Heart left ventricle (tissue), 16 donors: ENCODE results near the gene MGAT4A. TPM values are rescaled to one million over a fixed set of nuclear protein-coding genes. Genes with fewer than 3 reads are reported as not detected.
A peak's percentile ranks its signal among the peaks of the same experiment; 100 is the strongest.

Source experiments
- ATAC-seq, 4 donors: fragments of 200-7000 bp; cut with Tn5 transposase; one replicate each; pipeline ENCODE4 v1.9.1; 2020 to 2022; ENCODE audit warnings: moderate library complexity in 4 of 4, mild to moderate bottlenecking in 3 of 4, moderate number of reproducible peaks in 1 of 4
- DNase-seq, 5 donors: peaks; one replicate each; pipeline ENCODE4 v3.0.0-alpha.2; 2020
- H3K27ac ChIP-seq, 12 donors: fragments of 200-600 bp; sonication (generic) in 4 of 12; one replicate each; pipeline versions ENCODE4 v1.5.0 to v1.8.0; 2016 to 2022; ENCODE audit warnings: mild to moderate bottlenecking in 2 of 12
- H3K27me3 ChIP-seq, 9 donors: fragments of 200-600 bp; sonication (generic) in 2 of 9; one replicate each; pipeline versions ENCODE4 v1.5.1 to v1.8.0; 2016 to 2022; ENCODE audit warnings: mild to moderate bottlenecking in 3 of 9
- H3K36me3 ChIP-seq, 9 donors: fragments of 200-600 bp; sonication (generic) in 2 of 9; one replicate each; pipeline versions ENCODE4 v1.5.0 to v1.8.0; 2018 to 2022; ENCODE audit warnings: mild to moderate bottlenecking in 2 of 9
- H3K4me1 ChIP-seq, 12 donors: fragments of 200-600 bp; sonication (generic) in 4 of 12; one replicate each; pipeline versions ENCODE4 v1.5.0 to v1.8.0; 2016 to 2022; ENCODE audit warnings: mild to moderate bottlenecking in 3 of 12
- H3K4me3 ChIP-seq, 12 donors: fragments of 200-600 bp; sonication (generic) in 4 of 12; one replicate each; pipeline versions ENCODE4 v1.5.0 to v1.8.0; 2017 to 2022; ENCODE audit warnings: mild to moderate bottlenecking in 9 of 12, moderate library complexity in 4 of 12
- H3K9me3 ChIP-seq, 12 donors: fragments of 200-600 bp; sonication (generic) in 4 of 12; one replicate each; pipeline versions ENCODE4 v1.5.0 to v1.8.0; 2016 to 2022; ENCODE audit warnings: mild to moderate bottlenecking in 1 of 12
- POLR2A ChIP-seq, 2 donors: fragments of 450-650 bp; IDR thresholded peaks; one replicate each; pipeline ENCODE4 v1.6.1; 2017; ENCODE audit warnings: antibody characterized with exemption in 2 of 2, mild to moderate bottlenecking in 2 of 2, moderate library complexity in 2 of 2
- WGBS, 4 donors: extraction: QIAGEN DNeasy Blood & Tissue Kit in 2 of 4; methylation state at CpG; one replicate each; pipeline versions ENCODE4 v1.1.5 to v1.1.7; 2013 to 2018; 5-methylcytosine and 5-hydroxymethylcytosine counted together
- intact Hi-C, 10 donors: fragments of 100-400 bp; cut with DNase I; formaldehyde crosslinking; loops; one replicate each; pipeline versions ENCODE4 v1.11.1 to v1.14.2; 2022
- polyA plus RNA-seq, 2 donors: library from polyadenylated mRNA; stranded (reverse); fragments of 200-250 nt; gene quantifications; one replicate each; pipeline ENCODE4 v1.2.3, GENCODE V29; 2013
- total RNA-seq, 9 donors: library from RNA; depleted of rRNA in 2 of 9; stranded (reverse); fragments of >200 nt in 2 of 9; fragmentation: NEBNext Ultra II Directional in 3 of 9; extraction: Animal tissue kit (Norgen Biotek cat#: 25700) in 3 of 9; gene quantifications; one replicate each; pipeline versions ENCODE4 v1.1.0 to v1.2.4, GENCODE V29; 2016 to 2023
- TF ChIP-seq, protein P1 (sequence below), 12 donors: fragments of 200-600 bp; sonication (generic) in 4 of 12; IDR thresholded peaks; one replicate each; pipeline versions ENCODE4 v1.5.0 to v1.8.0; 2018 to 2022; ENCODE audit warnings: antibody characterized with exemption in 12 of 12, mild to moderate bottlenecking in 5 of 12
- donor health status: ischemic (EF 13 %, LVEDD 7.1; RV severe dilation, severe dysfunction).
- donor health status: healthy with polysubstance abuse.
- donor health status: DM: no; HTN: yes; CAD: no.
- donor health status: DM: no; HTN: no; CAD: no.
- donor health status: ischemic (EF 25% LVEDD 6.9; RV normal size, moderate dysfunction).
- donor health status: ischemic (EF 25% LVEDD 5.7; RV mildly dilated, moderate dysfunction).
- donor health status: healthy.
- donor health status: DM: yes; HTN: yes; CAD: no.
- donor health status: ischemic (EF 35%, LVEDD 5.7; RV mildly dilated, moderate dysfunction).
- donor health status: nonischemic (EF 11% LVEDD 7.7; RV severe dilation, severe dysfunction).
- donor health status: DM: yes; HTN: yes; CAD: no.
- donor health status: PGD.
- donor health status: ischemic (EF 29% LVEDD 5.4; RV normal size, mild dysfunction).
- donor health status: nonischemic (EF 23%, LVEDD 6.1; RV moderate dilation, normal function).

Gene MGAT4A
- total and polyA plus RNA-seq, 11 donors, result 4.2 to 45.0 (median 17.7) TPM

DNA sequence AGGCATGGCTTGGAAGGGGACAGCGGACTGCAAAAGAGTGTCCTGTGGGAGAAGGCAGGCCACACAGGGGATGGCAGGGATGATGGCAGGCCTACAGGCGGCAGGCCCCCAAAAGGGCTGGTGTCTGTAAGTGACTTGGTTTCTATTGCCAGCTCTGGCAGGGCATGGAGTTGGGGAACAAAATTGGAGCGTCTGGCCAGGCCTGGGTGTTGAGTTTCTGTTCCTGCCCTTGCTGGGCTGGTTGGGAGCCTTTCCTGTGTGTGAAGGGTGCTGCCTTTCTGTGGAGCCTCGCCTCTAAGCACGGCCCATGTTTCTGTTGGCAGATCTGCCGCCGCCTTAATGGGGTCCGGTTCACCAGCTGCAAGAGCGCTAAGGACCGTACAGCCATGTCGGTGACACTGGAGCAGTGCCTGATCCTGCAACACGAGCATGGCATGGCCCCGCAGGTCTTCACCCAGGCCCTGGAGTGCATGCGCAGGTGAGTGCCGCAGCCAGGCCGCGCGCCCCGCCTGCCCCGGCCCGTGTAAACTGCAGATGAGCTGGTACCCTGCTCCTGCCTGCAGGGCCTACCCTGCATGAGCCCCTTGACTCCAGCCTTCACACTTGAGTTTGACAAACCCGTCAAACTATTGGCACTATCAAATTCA lies 154.1 kb downstream of the MGAT4A start:
- Histone ChIP-seq H3K4me3 (no peak overlapping the region), H3K4me1 (peaks cover 0 to 8% (median 0%) of the 10 kb centered on the region in 12 donors), H3K27ac (no peak overlapping the region), H3K27me3 (no peaks in the 10 kb centered on the region), H3K9me3 (no peaks in the 10 kb centered on the region), H3K36me3 (peaks cover 0 to 97% (median 67%) of the 10 kb centered on the region in 9 donors)
- TF ChIP-seq, protein P1, sequence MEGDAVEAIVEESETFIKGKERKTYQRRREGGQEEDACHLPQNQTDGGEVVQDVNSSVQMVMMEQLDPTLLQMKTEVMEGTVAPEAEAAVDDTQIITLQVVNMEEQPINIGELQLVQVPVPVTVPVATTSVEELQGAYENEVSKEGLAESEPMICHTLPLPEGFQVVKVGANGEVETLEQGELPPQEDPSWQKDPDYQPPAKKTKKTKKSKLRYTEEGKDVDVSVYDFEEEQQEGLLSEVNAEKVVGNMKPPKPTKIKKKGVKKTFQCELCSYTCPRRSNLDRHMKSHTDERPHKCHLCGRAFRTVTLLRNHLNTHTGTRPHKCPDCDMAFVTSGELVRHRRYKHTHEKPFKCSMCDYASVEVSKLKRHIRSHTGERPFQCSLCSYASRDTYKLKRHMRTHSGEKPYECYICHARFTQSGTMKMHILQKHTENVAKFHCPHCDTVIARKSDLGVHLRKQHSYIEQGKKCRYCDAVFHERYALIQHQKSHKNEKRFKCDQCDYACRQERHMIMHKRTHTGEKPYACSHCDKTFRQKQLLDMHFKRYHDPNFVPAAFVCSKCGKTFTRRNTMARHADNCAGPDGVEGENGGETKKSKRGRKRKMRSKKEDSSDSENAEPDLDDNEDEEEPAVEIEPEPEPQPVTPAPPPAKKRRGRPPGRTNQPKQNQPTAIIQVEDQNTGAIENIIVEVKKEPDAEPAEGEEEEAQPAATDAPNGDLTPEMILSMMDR (IDR thresholded peaks at IDR 0.05), result no peak
- TF ChIP-seq POLR2A (IDR thresholded peaks at IDR 0.05), result no peak
- 92 to 99% (median 96%) methylated on average over 13 to 22 of the region's 22 CpGs for WGBS, 4 donors
- ATAC-seq (peak in 1 of 4 donors; percentile 8), DNase-seq (no peak)
- intact Hi-C loops, result loop anchor here in 6 of 10 donors (5.0 to 10.0 kb wide), 2 partner anchors 162 to 164 kb away; no protein-coding TSS in a partner anchor

DNA sequence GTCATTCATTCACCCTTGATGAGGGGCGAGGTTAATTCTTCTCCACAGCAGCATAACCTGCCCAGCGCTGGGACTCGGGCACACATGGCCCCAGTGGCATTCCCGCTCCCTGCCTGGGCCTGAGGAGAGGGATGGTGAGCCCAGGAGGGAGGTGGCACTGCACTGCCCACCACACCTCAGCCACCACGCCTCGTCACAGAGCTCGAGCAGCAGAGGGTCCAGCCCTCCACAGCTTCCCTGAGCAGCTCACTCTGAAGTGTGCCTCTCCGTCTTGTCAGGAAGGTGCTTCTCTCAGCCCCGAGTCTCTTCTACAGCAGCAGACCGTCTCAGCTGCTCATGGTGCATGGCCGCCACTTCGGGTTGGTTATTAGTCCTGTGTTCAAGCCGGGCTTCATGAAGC lies 157.5 kb downstream of the MGAT4A start:
- Histone ChIP-seq H3K9me3 (no peaks in the 10 kb centered on the region), H3K27me3 (no peaks in the 10 kb centered on the region), H3K27ac (no peak overlapping the region), H3K4me3 (no peak overlapping the region), H3K36me3 (peaks cover 0 to 96% (median 76%) of the 10 kb centered on the region in 9 donors), H3K4me1 (peaks cover 0 to 13% (median 0%) of the 10 kb centered on the region in 12 donors)
- DNase-seq (no peak), ATAC-seq (no peak)
- intact Hi-C loops, result loop anchor here in 4 of 10 donors (10.0 kb wide), 1 partner anchor 159 kb away; no protein-coding TSS in a partner anchor
- WGBS, 4 donors, result 95 to 99% (median 95%) methylated on average over 11 to 13 of the region's 13 CpGs
- TF ChIP-seq, protein P1 (IDR thresholded peaks at IDR 0.05), result no peak
- no peak for TF ChIP-seq POLR2A (IDR thresholded peaks at IDR 0.05)

DNA sequence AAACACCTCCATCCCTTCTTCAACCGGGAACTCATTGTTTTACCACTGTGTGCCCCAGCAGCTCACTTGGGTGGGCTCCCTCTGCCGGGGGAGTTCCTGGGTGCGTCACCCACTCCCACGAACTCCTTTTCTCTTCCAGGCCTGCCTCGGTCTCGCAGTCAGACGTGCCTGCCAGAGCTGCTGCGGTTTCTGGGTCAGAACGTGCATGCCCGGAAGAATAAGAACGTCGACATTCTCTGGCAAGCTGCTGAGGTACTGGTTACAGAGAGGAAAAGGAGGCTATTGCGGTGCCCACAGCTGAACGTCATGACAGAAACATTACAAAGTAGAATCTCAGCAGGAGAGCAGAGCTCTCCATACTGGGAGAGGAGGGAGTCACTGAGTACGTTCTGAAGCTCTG lies 158.3 kb downstream of the MGAT4A start:
- TF ChIP-seq POLR2A (IDR thresholded peaks at IDR 0.05), result no peak
- TF ChIP-seq, protein P1 (IDR thresholded peaks at IDR 0.05), result no peak
- DNase-seq (no peak), ATAC-seq (no peak)
- no peak overlapping the region for H3K27ac ChIP-seq
- intact Hi-C loops, result loop anchor here in 4 of 10 donors (10.0 kb wide), 1 partner anchor 158 kb away; no protein-coding TSS in a partner anchor
- no peaks in the 10 kb centered on the region for H3K27me3 ChIP-seq
- peaks cover 0 to 96% (median 78%) of the 10 kb centered on the region in 9 donors for H3K36me3 ChIP-seq
- peaks cover 0 to 13% (median 0%) of the 10 kb centered on the region in 12 donors for H3K4me1 ChIP-seq
- H3K9me3 ChIP-seq, result no peaks in the 10 kb centered on the region
- 86 to 90% (median 89%) methylated on average over 15 of the region's 15 CpGs for WGBS, 4 donors
- H3K4me3 ChIP-seq, result no peak overlapping the region

DNA sequence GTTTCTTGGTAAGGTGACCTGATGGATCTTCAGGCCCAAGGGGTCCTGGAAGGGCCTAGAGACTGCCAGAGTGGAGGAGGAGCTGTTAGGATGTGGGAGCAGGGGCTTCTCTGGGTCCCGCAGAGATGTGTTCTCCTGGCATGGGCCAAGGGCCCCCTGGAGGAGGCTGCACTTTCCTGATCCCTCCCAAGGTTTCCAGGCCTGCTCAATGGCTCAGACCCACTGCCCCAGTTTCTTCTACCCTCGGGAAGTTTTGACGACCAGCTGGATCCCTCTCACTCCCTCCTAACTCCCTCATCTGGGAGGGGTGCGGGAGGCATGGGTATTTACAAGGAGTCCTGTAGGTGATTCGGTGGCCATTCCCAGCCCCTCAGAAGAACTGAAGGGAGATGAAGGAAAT lies 158.7 kb downstream of the MGAT4A start:
- TF ChIP-seq POLR2A (IDR thresholded peaks at IDR 0.05), result no peak
- TF ChIP-seq, protein P1 (IDR thresholded peaks at IDR 0.05), result no peak
- WGBS, 4 donors, result 83 to 91% (median 87%) methylated on average over 5 of the region's 5 CpGs
- Histone ChIP-seq H3K9me3 (no peaks in the 10 kb centered on the region), H3K36me3 (peaks cover 0 to 96% (median 78%) of the 10 kb centered on the region in 9 donors), H3K27ac (no peak overlapping the region), H3K27me3 (no peaks in the 10 kb centered on the region), H3K4me3 (no peak overlapping the region), H3K4me1 (peaks cover 0 to 8% (median 0%) of the 10 kb centered on the region in 12 donors)
- ATAC-seq (no peak), DNase-seq (no peak)
- intact Hi-C loops, result loop anchor here in 4 of 10 donors (10.0 kb wide), 1 partner anchor 157 kb away; no protein-coding TSS in a partner anchor
